ENCODE measurements around the gene C6orf47.

DNA sequence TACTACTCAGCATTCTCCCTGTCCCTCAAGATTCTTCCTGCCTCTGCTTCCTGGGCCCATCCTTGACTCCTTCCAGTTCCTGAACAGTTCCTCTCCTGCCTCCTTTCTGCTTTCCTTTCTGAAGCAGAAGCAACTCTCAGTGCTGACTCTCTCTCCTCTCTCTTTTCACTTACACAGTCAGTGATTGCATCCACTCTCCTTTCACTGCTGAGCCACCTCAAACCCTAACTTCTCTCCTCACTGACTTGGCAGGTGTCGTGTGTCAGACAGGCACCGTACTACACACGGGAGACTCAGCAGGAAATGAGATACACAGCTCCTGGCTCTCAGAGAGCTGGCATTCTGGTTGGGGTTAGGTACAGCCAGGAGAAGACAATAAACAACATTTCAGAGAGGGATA, 37.0 kb upstream of the C6orf47 start:
- no peak for TF ChIP-seq RNF2 (IDR thresholded peaks at IDR 0.05; ENCODE audit: borderline replicate concordance, low read depth, low read length, missing control alignments, poor library complexity, severe bottlenecking)
- TF ChIP-seq, protein P1, sequence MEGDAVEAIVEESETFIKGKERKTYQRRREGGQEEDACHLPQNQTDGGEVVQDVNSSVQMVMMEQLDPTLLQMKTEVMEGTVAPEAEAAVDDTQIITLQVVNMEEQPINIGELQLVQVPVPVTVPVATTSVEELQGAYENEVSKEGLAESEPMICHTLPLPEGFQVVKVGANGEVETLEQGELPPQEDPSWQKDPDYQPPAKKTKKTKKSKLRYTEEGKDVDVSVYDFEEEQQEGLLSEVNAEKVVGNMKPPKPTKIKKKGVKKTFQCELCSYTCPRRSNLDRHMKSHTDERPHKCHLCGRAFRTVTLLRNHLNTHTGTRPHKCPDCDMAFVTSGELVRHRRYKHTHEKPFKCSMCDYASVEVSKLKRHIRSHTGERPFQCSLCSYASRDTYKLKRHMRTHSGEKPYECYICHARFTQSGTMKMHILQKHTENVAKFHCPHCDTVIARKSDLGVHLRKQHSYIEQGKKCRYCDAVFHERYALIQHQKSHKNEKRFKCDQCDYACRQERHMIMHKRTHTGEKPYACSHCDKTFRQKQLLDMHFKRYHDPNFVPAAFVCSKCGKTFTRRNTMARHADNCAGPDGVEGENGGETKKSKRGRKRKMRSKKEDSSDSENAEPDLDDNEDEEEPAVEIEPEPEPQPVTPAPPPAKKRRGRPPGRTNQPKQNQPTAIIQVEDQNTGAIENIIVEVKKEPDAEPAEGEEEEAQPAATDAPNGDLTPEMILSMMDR (IDR thresholded peaks at IDR 0.05; ENCODE audit: control extremely low read depth in 1 of 3, insufficient read depth in 1 of 3, low read depth in 1 of 3, low read length in 3 of 3), result no peak
- TF ChIP-seq CHD2 (IDR thresholded peaks at IDR 0.05; ENCODE audit: low read length), result no peak
- TF ChIP-seq BRCA1 (IDR thresholded peaks at IDR 0.05; ENCODE audit: low read depth, low read length), result no peak
- TF ChIP-seq POLR2AphosphoS5 (IDR thresholded peaks at IDR 0.05; ENCODE audit: low read depth, low read length), result no peak
- no peak for TF ChIP-seq GABPA (IDR thresholded peaks at IDR 0.05; ENCODE audit: borderline replicate concordance, insufficient read depth, low read length)
- TF ChIP-seq EP300 (IDR thresholded peaks at IDR 0.05; ENCODE audit: borderline replicate concordance in 1 of 2, low read depth in 2 of 2, low read length in 2 of 2), result no peak
